Measurements from ENCODE around the gene ATG10. TPM values are rescaled to one million over a fixed set of nuclear protein-coding genes. Genes with fewer than 3 reads are reported as not detected.

ATG10 gene
- total and polyA plus RNA-seq, 4 donors, result 3.9 to 12.8 (median 8.7) TPM

DNA sequence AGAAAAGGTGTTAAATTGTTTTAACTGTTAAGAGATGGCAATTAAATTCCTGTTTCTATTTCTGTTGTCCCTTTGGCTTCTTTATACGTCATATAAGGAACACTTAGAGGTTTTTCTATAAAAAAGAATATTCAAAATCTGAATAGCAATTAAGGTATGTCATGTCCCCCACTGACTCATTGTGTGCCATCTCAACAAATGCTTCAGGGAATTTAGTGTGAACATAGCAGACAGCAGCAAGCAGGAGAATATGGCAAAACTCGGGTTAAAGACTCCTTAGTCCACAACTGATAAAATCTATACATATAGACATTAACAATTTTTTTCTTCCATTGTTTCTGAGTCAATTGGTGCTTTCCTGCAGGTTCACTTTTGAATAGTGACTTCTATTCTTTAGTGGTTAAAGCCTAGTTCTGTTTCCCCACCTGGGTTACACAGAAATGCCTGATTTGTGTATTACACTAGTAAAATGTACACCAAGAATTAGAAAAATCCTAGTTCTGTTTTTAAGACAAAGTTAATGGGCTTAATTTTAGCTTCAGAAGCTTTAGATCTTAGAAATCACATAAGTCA lies 324.2 kb downstream of the ATG10 start:
- DNase-seq, result no peak
- intact Hi-C loops (cut with DNase I), result no loop called here
- no peak for ATAC-seq (ENCODE audit: low FRiP score)
- WGBS, 2 donors, result 87 to 90% methylated on average over 2 of the region's 2 CpGs
- Histone ChIP-seq H3K27me3 (ENCODE audit: control insufficient read depth in 1 of 2, insufficient read depth in 2 of 2, low read length in 1 of 2) (no peaks in the 10 kb centered on the region), H3K4me1 (ENCODE audit: control insufficient read depth in 1 of 2, insufficient read depth in 2 of 2, low read length in 2 of 2) (no peaks in the 10 kb centered on the region), H3K36me3 (ENCODE audit: control insufficient read depth in 1 of 2, insufficient read depth in 2 of 2, low read length in 1 of 2) (no peaks in the 10 kb centered on the region), H3K27ac (ENCODE audit: low read depth in 1 of 2, low read length in 2 of 2) (no peak overlapping the region), H3K9me3 (ENCODE audit: control insufficient read depth, low read length) (no peaks in the 10 kb centered on the region), H3K4me3 (ENCODE audit: low read length in 2 of 2) (no peak overlapping the region)

DNA sequence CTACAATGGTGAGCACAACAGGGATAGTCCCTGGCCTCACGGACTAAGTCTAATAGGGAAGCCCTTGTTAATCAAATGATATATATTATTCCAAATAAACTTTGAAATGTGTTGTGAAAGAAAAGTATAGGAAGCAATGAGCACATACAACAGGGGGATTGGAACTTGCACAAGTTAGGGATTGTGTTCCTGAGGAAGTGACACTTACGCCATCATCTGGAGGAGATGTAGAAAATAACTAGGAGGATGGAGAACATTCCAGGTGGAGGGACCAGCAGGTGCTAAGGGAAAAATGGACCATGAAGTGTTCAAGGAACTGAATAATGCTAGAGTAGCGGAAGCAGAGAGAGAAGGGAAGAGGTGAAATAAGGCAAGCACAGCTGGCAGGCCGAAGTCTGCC lies 325.1 kb downstream of the ATG10 start:
- no peak overlapping the region for H3K27ac ChIP-seq (ENCODE audit: low read depth in 1 of 2, low read length in 2 of 2)
- ATAC-seq (ENCODE audit: low FRiP score), result no peak
- H3K27me3 ChIP-seq (ENCODE audit: control insufficient read depth in 1 of 2, insufficient read depth in 2 of 2, low read length in 1 of 2), result no peaks in the 10 kb centered on the region
- intact Hi-C loops (cut with DNase I), result no loop called here
- H3K36me3 ChIP-seq (ENCODE audit: control insufficient read depth in 1 of 2, insufficient read depth in 2 of 2, low read length in 1 of 2), result no peaks in the 10 kb centered on the region
- no peaks in the 10 kb centered on the region for H3K9me3 ChIP-seq (ENCODE audit: control insufficient read depth, low read length)
- WGBS, 2 donors, result 83 to 85% methylated on average over 4 of the region's 4 CpGs
- no peak for DNase-seq
- no peaks in the 10 kb centered on the region for H3K4me1 ChIP-seq (ENCODE audit: control insufficient read depth in 1 of 2, insufficient read depth in 2 of 2, low read length in 2 of 2)
- H3K4me3 ChIP-seq (ENCODE audit: low read length in 2 of 2), result no peak overlapping the region

GRCh38 chr5:82297711-82298110 lies 325.9 kb downstream of the ATG10 start:
- Histone ChIP-seq H3K36me3 (ENCODE audit: control insufficient read depth in 1 of 2, insufficient read depth in 2 of 2, low read length in 1 of 2) (no peaks in the 10 kb centered on the region), H3K9me3 (ENCODE audit: control insufficient read depth, low read length) (no peaks in the 10 kb centered on the region), H3K27me3 (ENCODE audit: control insufficient read depth in 1 of 2, insufficient read depth in 2 of 2, low read length in 1 of 2) (no peaks in the 10 kb centered on the region), H3K4me1 (ENCODE audit: control insufficient read depth in 1 of 2, insufficient read depth in 2 of 2, low read length in 2 of 2) (no peaks in the 10 kb centered on the region), H3K4me3 (ENCODE audit: low read length in 2 of 2) (no peak overlapping the region), H3K27ac (ENCODE audit: low read depth in 1 of 2, low read length in 2 of 2) (no peak overlapping the region)
- no peak for ATAC-seq (ENCODE audit: low FRiP score)
- WGBS, 2 donors, result 46 to 62% methylated on average over 3 of the region's 3 CpGs
- no peak for DNase-seq
- intact Hi-C loops (cut with DNase I), result no loop called here

DNA sequence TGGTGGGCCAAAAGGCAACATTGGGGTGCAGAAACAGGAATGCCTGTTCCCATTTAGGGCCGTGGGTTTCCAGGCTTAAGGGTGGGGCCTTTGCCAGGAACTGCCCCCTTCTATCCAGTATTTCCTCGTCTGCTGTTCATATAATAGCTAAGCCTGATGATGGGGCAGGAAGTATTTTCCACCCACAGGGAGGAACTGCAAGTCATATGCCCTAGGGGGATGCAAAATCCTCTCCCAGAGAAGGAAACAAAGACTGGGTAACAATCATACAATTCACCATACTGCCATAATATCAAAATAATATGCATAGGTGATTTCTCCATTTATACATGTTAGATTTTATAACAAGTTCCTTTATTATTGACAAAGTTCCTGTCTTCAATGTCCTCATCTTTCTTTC lies 326.8 kb downstream of the ATG10 start:
- Histone ChIP-seq H3K4me1 (ENCODE audit: control insufficient read depth in 1 of 2, insufficient read depth in 2 of 2, low read length in 2 of 2) (no peaks in the 10 kb centered on the region), H3K36me3 (ENCODE audit: control insufficient read depth in 1 of 2, insufficient read depth in 2 of 2, low read length in 1 of 2) (no peaks in the 10 kb centered on the region), H3K27me3 (ENCODE audit: control insufficient read depth in 1 of 2, insufficient read depth in 2 of 2, low read length in 1 of 2) (no peaks in the 10 kb centered on the region), H3K4me3 (ENCODE audit: low read length in 2 of 2) (no peak overlapping the region), H3K27ac (ENCODE audit: low read depth in 1 of 2, low read length in 2 of 2) (no peak overlapping the region), H3K9me3 (ENCODE audit: control insufficient read depth, low read length) (no peaks in the 10 kb centered on the region)
- 58 to 77% methylated on average over 2 of the region's 2 CpGs for WGBS, 2 donors
- ATAC-seq (ENCODE audit: low FRiP score) (no peak), DNase-seq (no peak)
- intact Hi-C loops (cut with DNase I), result no loop called here

DNA sequence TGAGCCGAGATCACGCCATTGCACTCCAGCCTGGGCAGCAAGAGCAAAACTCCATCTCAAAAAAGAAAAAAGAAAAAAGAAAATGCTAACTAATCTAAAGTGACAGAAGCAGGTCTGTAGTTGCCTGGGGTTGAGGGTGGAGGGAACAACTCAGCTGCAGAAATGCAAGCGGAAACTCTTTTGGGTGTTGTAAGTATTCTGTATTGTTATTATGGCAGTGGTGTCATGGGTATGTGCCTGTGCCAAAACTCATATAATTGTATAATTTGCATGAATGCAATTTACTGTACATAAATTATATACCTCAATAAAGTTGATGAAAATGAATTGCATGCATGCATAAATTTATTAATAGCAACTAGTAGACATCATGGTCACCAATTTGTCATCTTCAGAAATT lies 329.4 kb downstream of the ATG10 start:
- no peaks in the 10 kb centered on the region for H3K4me1 ChIP-seq (ENCODE audit: control insufficient read depth in 1 of 2, insufficient read depth in 2 of 2, low read length in 2 of 2)
- intact Hi-C loops (cut with DNase I), result no loop called here
- no peak for ATAC-seq (ENCODE audit: low FRiP score)
- WGBS, 2 donors, result 97 to 98% methylated on average over 3 of the region's 3 CpGs
- no peak for DNase-seq
- no peaks in the 10 kb centered on the region for H3K27me3 ChIP-seq (ENCODE audit: control insufficient read depth in 1 of 2, insufficient read depth in 2 of 2, low read length in 1 of 2)
- H3K9me3 ChIP-seq (ENCODE audit: control insufficient read depth, low read length), result no peaks in the 10 kb centered on the region
- no peak overlapping the region for H3K27ac ChIP-seq (ENCODE audit: low read depth in 1 of 2, low read length in 2 of 2)
- no peak overlapping the region for H3K4me3 ChIP-seq (ENCODE audit: low read length in 2 of 2)
- no peaks in the 10 kb centered on the region for H3K36me3 ChIP-seq (ENCODE audit: control insufficient read depth in 1 of 2, insufficient read depth in 2 of 2, low read length in 1 of 2)

Other genes with a start within 250 kb of the ATG10 start
- 10 to 100 TPM; 73.7 to 92.0 TPM for gene SSBP2, start 220.9 kb upstream of the ATG10 start, total RNA-seq
- gene SSBP2, start 220.9 kb upstream of the ATG10 start, polyA plus RNA-seq, result 10 to 100 TPM; 36.2 to 60.9 TPM

Measured in aorta (tissue), 5 donors.